ENCODE results near the gene CITED2.

The CITED2 gene

DNA sequence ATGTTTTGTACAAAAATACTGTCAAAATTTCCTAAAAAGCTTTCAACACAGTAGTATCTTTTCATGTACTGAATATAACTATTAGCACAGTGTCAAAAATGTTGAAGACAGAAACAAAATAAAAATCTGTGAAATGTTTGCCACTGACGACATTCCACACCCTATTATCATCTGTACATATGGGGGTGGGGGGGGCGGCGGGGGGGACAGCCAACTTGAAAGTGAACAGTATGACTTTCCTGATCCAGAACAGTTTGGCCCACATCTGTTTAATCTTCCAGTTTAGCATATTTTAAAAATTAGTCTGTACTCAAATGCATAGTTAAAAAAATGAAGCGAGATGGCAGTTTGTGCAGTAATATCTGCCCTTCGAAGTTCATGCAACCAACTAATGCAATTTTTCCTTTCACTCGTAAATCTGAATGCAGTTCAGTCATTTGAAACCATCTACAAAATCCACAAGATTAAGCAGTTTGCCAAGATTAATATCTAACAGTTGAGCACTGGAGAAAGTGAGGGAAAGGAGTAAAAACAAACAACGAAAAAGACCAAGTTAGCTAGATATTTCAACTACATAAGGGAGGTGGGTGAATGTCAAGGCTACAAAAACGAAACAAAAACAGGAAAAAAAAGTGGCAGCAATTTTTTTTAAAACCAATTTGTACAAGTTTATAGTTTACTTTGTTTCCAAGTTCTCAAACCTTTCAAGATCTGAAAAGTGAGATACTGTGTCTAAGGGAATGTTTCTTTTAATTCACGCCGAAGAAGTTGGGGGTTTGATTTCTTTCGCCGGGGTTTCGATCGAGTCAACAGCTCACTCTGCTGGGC lies 1.9 kb downstream of the CITED2 start:
- TF ChIP-seq TEAD4 (IDR thresholded peaks at IDR 0.05), result no peak
- TF ChIP-seq YY1 (IDR thresholded peaks at IDR 0.05; ENCODE audit: low read depth), result no peak
- TF ChIP-seq, protein P1, sequence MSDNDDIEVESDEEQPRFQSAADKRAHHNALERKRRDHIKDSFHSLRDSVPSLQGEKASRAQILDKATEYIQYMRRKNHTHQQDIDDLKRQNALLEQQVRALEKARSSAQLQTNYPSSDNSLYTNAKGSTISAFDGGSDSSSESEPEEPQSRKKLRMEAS (IDR thresholded peaks at IDR 0.05), result no peak
- no peak for TF ChIP-seq FOXM1 (IDR thresholded peaks at IDR 0.05; ENCODE audit: borderline replicate concordance, low read depth)
- TF ChIP-seq, protein P2, sequence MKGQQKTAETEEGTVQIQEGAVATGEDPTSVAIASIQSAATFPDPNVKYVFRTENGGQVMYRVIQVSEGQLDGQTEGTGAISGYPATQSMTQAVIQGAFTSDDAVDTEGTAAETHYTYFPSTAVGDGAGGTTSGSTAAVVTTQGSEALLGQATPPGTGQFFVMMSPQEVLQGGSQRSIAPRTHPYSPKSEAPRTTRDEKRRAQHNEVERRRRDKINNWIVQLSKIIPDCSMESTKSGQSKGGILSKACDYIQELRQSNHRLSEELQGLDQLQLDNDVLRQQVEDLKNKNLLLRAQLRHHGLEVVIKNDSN (IDR thresholded peaks at IDR 0.05), result no peak
- no peak for TF ChIP-seq EP300 (IDR thresholded peaks at IDR 0.05; ENCODE audit: borderline replicate concordance)
- TF ChIP-seq ZBTB7A (IDR thresholded peaks at IDR 0.05; ENCODE audit: low read depth), result no peak
- no peak for TF ChIP-seq EGR1 (IDR thresholded peaks at IDR 0.05)
- no peak for TF ChIP-seq TCF12 (IDR thresholded peaks at IDR 0.05; ENCODE audit: low read depth)
- no peak for TF ChIP-seq RAD21 (IDR thresholded peaks at IDR 0.05; ENCODE audit: low read depth)

DNA sequence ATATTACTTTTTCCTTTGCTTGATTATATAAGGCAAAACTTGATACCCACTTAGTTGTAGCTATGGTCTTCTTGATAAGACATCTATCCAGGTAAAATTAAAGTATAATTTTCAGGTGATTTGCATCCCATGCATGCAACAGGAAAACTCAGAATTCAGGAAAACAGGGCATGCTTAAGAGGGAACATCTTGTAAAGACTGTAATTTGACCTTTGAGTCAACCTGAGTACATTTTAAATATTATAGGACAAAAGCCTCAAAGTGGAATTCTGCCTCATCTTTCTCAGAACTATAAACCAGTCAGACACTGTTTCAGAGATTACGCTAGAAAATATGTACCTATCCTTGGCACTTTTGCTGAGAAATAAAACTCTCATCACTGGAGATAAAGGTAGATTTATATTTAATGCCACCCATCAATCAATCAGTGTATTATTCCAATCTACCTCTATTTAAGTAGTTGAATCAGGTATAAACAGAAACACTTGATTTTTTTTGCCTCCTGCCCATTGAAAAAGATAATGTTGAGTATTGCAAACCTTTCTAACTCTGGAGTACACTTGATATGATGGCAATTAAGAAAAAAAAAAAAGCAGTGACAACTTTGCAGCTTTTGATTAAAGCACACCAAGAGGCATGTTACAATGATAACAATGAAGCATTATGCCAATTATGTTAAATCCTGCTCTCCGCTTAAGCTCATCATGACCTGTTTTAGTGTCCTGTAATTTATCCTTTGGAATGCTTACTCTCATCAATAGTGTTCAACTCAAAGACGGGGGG lies 2.8 kb downstream of the CITED2 start:
- TF ChIP-seq ZBTB7A (IDR thresholded peaks at IDR 0.05; ENCODE audit: low read depth) (no peak), TEAD4 (IDR thresholded peaks at IDR 0.05) (no peak), FOXM1 (IDR thresholded peaks at IDR 0.05; ENCODE audit: borderline replicate concordance, low read depth) (no peak), RAD21 (IDR thresholded peaks at IDR 0.05; ENCODE audit: low read depth) (no peak), CREB1 (IDR thresholded peaks at IDR 0.05; ENCODE audit: low read depth) (no peak), CEBPB (IDR thresholded peaks at IDR 0.05) (no peak), TAF1 (IDR thresholded peaks at IDR 0.05; ENCODE audit: low read depth) (no peak), YY1 (IDR thresholded peaks at IDR 0.05; ENCODE audit: low read depth) (no peak), NFIC (IDR thresholded peaks at IDR 0.05) (no peak), EP300 (IDR thresholded peaks at IDR 0.05; ENCODE audit: borderline replicate concordance) (no peak), TCF12 (IDR thresholded peaks at IDR 0.05; ENCODE audit: low read depth) (no peak), EGR1 (IDR thresholded peaks at IDR 0.05) (no peak)
- TF ChIP-seq, protein P1 (IDR thresholded peaks at IDR 0.05), result no peak
- TF ChIP-seq, protein P3, sequence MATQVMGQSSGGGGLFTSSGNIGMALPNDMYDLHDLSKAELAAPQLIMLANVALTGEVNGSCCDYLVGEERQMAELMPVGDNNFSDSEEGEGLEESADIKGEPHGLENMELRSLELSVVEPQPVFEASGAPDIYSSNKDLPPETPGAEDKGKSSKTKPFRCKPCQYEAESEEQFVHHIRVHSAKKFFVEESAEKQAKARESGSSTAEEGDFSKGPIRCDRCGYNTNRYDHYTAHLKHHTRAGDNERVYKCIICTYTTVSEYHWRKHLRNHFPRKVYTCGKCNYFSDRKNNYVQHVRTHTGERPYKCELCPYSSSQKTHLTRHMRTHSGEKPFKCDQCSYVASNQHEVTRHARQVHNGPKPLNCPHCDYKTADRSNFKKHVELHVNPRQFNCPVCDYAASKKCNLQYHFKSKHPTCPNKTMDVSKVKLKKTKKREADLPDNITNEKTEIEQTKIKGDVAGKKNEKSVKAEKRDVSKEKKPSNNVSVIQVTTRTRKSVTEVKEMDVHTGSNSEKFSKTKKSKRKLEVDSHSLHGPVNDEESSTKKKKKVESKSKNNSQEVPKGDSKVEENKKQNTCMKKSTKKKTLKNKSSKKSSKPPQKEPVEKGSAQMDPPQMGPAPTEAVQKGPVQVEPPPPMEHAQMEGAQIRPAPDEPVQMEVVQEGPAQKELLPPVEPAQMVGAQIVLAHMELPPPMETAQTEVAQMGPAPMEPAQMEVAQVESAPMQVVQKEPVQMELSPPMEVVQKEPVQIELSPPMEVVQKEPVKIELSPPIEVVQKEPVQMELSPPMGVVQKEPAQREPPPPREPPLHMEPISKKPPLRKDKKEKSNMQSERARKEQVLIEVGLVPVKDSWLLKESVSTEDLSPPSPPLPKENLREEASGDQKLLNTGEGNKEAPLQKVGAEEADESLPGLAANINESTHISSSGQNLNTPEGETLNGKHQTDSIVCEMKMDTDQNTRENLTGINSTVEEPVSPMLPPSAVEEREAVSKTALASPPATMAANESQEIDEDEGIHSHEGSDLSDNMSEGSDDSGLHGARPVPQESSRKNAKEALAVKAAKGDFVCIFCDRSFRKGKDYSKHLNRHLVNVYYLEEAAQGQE (IDR thresholded peaks at IDR 0.05; ENCODE audit: low read depth), result no peak
- TF ChIP-seq, protein P2 (IDR thresholded peaks at IDR 0.05), result no peak

DNA sequence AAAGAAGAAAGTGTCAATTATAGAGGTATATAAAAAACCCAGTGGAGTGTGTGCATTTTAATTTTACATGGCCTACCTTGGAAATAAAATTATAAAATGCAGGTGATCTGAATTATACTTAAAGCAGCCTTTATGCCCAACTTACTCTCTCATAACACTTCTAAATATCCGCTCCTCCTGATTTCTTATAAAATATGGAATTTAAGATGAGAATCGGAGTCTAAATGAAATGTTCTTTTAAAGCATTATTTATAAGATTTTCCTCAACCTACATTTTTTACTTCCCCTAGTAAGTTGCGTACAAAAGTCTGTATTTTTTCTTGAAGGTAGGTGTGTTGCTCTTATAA lies 3.5 kb downstream of the CITED2 start:
- no peak for TF ChIP-seq ZBTB7A (IDR thresholded peaks at IDR 0.05; ENCODE audit: low read depth)
- TF ChIP-seq TEAD4 (IDR thresholded peaks at IDR 0.05), result no peak
- no peak for TF ChIP-seq YY1 (IDR thresholded peaks at IDR 0.05; ENCODE audit: low read depth)
- no peak for TF ChIP-seq EP300 (IDR thresholded peaks at IDR 0.05; ENCODE audit: borderline replicate concordance)
- no peak for TF ChIP-seq FOXM1 (IDR thresholded peaks at IDR 0.05; ENCODE audit: borderline replicate concordance, low read depth)
- TF ChIP-seq, protein P1 (IDR thresholded peaks at IDR 0.05), result no peak
- TF ChIP-seq, protein P2 (IDR thresholded peaks at IDR 0.05), result no peak
- no peak for TF ChIP-seq TAF1 (IDR thresholded peaks at IDR 0.05; ENCODE audit: low read depth)
- no peak for TF ChIP-seq TCF12 (IDR thresholded peaks at IDR 0.05; ENCODE audit: low read depth)
- no peak for TF ChIP-seq NFIC (IDR thresholded peaks at IDR 0.05)
- no peak for TF ChIP-seq CEBPB (IDR thresholded peaks at IDR 0.05)

DNA sequence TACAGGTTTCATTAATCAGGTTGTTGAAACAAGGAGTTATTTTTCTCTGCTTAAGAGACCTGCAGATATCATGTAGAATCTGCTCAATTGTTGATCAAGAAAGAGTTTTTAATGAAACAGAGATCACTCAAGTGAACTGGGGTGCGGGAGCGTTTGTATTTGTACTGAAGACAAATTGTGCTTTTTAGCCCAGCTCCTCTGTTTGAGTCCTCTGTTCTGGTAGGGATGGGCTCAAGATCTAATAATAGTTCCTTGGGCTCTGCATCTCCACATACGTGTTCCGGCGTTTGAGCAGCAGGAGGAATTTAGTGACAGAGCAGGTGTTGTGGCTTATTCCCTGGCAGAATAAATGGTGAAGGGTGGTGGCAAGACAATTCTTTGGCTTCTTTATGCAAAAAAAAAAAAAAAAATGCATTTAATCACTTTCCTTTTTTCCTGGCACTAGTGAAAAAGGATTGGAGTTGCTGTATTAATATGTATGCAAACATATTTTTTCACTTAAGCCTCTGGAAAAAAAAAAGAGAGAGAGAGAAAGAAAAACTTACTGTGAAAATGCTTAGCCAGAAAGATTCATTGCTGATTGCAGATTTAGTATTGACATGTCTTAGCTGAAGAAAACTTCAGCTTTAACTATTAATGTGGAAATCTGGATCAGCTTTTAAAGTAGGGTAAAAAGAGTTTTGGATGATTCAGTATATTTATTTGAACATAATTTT lies 4.0 kb downstream of the CITED2 start:
- TF ChIP-seq, protein P2 (IDR thresholded peaks at IDR 0.05), result no peak
- TF ChIP-seq YY1 (IDR thresholded peaks at IDR 0.05; ENCODE audit: low read depth) (no peak), TAF1 (IDR thresholded peaks at IDR 0.05; ENCODE audit: low read depth) (no peak), EGR1 (IDR thresholded peaks at IDR 0.05) (no peak), NFIC (IDR thresholded peaks at IDR 0.05) (no peak), ZBTB7A (IDR thresholded peaks at IDR 0.05; ENCODE audit: low read depth) (no peak)
- TF ChIP-seq, protein P1 (IDR thresholded peaks at IDR 0.05), result no peak

Measured in Ishikawa (cell line).